NCI-H1048 (cell line): ENCODE results near the gene SNCG.

ENCODE experiments used
- DNase-seq: peaks from one replicate; lab custom pipeline; 2025; lab: John Stamatoyannopoulos, UW

SNCG gene

DNA sequence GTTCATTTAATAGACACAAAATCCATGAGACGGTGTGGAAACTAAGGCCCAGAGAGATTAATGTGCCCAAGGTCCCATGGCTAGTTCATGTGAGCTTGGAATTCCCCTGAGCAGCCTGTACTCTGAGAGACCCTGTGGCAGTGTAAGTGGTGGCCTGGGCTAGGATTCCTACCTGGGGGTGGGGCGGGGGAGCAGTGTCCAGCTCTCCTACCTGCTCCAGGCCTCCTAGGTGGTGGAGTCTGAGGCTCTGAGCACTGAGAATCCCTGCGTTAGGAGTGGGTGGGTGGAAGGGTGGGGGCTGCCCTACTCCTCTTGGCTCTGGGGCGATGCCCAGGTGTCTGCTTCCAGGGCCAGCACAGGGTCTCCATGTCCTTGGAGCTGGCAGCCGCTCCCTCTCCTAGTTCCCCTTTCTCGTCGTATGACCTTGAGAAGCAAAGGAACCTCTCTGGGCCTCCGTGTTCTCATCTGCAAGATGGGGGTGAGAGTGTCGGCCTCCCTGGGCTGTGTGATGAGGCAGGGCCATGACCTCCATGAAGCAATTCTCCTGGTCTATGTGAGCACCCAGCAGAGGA, 2.5 kb downstream of the SNCG start:
- DNase-seq: no peak

GRCh38 chr10:86961481-86962091, 3.2 kb downstream of the SNCG start:
- no peak for DNase-seq

GRCh38 chr10:86962136-86962980, 4.0 kb downstream of the SNCG start:
- DNase-seq: no peak

DNA sequence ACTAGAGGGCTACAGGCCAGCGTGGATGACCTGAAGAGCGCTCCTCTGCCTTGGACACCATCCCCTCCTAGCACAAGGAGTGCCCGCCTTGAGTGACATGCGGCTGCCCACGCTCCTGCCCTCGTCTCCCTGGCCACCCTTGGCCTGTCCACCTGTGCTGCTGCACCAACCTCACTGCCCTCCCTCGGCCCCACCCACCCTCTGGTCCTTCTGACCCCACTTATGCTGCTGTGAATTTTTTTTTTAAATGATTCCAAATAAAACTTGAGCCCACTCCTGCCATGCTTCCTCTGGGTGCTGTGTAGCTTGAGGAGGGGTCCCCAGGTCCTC, 4.5 kb downstream of the SNCG start:
- no peak for DNase-seq

DNA sequence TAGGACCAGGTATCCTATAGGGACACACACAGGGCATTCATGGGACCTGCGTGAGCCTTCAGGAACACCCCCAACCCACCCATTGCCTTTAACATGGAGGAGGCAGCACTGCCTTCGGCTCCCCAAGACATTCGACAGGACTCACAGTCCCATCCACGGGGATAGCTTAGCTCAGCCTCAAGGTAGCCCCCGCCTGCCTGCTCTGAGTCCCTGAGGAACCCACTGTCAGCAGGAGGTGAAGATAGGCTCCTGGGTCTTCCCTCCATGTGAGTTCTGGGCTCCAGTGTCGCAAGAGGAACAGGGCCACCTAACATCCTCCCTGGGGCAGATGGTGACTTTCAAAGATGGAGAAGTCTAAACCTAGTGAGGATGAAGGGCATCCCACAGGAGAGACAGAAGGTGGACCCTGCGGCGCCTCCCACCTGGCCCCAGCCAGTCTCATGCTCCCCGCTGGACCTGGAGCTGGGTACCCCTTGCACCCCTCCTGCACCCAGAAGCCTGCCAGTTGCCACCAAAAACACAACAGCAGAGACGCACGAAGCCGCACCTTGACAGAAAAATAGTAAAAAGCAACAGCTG, 5.0 kb downstream of the SNCG start:
- no peak for DNase-seq

GRCh38 chr10:86964061-86964846, 5.9 kb downstream of the SNCG start:
- DNase-seq: no peak

GRCh38 chr10:86964847-86965190, 6.4 kb downstream of the SNCG start:
- no peak for DNase-seq

DNA sequence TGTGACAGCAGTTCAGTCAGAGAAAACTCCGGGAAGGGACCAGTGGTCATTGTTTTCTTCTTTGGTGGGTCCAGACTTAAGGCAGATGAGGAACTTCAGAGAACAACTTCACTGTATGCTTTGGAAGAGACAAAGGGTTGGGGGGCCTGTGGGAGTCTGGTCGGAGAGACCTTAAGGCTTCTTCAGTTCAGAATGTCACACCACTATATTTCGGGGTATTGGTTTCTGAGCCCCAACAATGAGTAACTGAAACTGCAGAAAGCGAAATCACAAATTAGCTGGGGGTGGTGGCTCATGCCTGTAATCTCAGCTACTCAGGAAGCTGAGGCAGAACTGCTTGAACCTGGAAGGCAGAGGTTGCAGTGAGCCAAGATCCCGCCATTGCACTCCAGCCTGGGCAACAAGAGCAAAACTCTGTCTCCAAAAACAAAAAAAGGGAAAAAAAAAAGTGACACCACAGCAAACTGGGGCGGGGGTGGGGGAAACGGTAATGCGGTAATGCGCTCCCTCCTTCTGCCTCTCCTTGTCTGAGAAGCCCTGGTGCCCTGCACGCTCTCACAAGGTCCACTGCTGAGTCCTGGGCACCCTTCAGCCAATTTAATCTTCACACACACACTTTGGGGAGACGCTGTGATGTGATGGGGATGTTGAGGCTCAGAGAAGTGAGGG, 7.7 kb downstream of the SNCG start:
- no peak for DNase-seq

DNA sequence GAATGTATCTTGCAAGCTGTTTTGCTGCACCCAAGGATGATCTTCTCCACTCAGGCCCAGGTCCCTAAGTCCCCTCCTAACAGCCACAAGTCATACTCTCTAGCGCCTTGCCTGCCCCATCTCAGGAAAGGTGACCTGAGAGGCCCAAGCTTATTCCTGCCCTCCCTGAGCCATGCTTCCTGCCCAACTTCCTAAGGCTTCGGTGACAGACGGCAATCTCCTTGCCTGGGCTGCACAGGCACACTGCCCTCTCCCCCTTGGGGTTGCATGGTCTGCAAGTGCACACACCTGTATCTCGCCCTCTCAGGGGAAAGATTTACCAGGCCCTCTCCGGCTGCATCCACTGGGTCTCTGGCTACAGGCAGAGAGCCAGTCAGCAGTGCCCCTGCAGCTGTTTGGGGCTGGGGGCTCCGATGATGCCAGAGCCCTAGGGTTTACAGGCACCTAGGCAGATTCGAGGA, 9.1 kb downstream of the SNCG start:
- DNase-seq: no peak

DNA sequence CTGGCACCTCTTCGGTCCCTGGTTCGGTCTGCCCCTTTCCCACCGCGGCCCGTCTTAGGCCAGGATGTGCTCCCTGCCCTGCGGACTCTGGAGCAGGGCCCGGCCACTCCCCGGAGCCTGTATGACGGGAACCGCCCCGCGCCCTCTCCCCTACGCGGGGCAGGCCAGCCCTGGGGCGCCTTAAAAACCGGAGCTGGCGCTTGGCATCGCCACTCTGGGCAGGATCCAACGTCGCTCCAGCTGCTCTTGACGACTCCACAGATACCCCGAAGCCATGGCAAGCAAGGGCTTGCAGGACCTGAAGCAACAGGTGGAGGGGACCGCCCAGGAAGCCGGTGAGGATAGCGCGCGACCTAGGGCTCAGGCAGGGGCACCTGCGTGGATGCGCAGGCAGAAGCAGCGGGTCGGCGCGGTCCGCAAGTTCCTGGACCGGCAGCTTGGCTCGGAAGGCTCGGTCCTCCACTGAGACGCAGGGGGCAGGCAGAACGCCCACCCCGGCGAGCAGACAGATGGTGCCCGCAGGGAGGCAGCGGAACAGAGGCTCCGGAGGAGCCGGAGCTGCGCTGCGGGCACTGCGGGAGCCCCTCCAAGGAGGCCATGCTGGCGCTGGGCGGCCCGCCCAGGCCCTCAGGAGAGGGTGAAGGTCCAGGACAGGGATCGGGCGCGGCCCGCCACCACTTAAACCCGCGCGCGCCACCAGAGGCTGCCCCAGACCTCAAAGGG, 10.0 kb downstream of the SNCG start, which contains the start of gene ADIRF:
ADIRF (plus strand) TSS at position 212 of the 723 bp plus-strand sequence; CDS start at position 275, 63 bp downstream.
- DNase-seq: no peak

GRCh38 chr10:86968994-86969355, 10.6 kb downstream of the SNCG start:
- no peak for DNase-seq

GRCh38 chr10:86969421-86970041, 11.1 kb downstream of the SNCG start:
- DNase-seq: no peak

DNA sequence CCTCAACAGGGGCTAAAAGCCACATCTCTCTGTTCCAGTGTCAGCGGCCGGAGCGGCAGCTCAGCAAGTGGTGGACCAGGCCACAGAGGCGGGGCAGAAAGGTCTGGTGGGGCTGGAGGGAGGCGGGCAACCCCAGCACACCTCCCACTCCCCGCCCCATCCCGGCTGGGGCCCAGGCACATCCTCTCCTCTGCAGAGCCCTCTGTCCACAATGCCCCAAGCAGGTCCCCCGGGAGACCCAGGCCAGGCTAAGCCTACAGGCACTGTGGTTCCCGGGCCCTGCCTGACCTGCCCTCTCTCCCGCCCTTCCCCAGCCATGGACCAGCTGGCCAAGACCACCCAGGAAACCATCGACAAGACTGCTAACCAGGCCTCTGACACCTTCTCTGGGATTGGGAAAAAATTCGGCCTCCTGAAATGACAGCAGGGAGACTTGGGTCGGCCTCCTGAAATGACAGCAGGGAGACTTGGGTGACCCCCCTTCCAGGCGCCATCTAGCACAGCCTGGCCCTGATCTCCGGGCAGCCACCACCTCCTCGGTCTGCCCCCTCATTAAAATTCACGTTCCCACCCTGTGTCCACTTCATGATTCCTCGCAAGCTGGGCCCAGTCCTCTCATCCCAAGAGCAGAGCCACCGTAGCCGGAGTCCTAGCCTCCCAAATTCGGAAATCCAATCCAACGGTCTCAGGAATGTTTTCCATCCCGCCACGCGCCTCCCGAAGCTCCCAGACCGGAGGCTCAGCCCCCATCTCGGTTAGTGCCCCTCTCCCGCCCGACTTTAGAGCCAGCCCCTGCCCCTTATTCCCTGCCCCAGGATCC, 12.0 kb downstream of the SNCG start:
- DNase-seq: no peak

DNA sequence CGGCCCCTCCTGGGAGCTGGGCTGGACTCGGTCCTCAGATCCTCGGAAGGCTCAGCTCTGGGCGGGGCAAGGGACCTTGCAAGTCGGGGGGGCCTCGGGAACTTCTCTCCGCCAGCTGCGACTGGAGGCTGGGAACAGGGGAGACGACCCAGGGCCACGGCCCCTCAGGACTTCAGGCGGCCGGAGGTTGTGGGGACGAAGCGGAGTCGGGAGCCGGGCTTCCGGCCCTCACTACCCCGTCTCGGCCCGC, 12.5 kb downstream of the SNCG start:
- DNase-seq: no peak

GRCh38 chr10:86971232-86971991, 13.0 kb downstream of the SNCG start:
- no peak for DNase-seq

GRCh38 chr10:86972613-86973380, 14.4 kb downstream of the SNCG start:
- no peak for DNase-seq

- DNase-seq: no peak
Measured at GRCh38 chr10:86974484-86974883, 16.1 kb downstream of the SNCG start.

DNA sequence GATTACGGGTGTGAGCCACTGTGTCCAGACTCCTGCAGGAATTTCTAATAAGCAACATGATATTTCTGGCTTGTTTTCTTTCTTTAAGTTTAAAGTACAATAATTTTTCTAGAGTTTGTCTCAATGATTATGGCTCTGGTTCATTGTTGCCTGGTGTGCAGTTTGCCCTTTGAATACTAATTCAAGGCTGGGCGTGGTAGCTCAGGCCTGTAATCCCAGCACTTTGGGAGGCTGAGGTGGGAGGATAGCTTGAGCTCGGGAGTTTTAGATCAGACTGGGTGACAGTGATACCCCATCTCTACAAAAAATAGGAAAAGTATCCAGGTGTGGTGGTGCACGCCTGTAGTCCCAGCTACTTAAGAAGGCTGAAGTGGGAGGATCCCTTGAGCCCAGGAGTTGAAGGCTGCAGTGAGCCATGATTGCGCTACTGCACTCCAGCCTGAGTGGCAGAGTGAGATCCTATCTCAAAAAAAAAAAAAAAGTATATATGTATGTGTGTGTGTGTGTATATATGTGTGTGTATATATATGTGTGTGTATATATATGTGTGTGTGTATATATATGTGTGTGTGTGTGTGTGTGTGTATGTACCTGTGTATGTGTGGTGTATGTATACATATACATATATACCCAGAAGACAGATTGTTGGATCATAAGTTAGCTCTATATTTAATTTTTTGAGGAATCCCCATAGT, 18.1 kb downstream of the SNCG start:
- DNase-seq: no peak
